ENCODE data around the gene PCED1A.

The PCED1A gene

GRCh38 chr20:2840138-2840966, at the start of gene PCED1A, which contains the start of gene VPS16:
Gene PCED1A (minus strand): TSS chr20:2840655. CDS start chr20:2839912, 743 bp downstream.
Gene VPS16 (plus strand): TSS chr20:2840745. CDS start chr20:2840775, 30 bp downstream.
- peak; percentile 62 for DNase-seq

- DNase-seq = no peak
Measured at GRCh38 chr20:2889797-2890196, 49.3 kb upstream of the PCED1A start.

DNA sequence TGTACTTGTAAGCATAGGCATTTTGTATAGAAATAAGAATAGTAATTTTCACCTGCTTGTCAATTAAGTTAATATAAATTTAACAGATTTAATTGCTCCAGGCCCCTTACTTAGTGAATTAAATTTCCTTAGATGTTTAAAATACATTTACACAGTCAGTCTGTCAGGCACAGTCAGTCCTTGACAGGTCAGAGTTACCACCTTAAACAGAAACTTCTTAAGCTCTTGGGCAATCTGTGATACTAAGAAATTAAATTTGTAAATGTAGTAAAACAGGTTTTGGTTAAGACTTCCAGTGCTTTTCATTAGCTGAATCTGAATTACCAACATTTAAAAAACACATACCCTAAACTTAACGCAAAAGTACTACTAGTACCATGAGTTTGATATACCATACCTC, 48.8 kb upstream of the PCED1A start:
- DNase-seq = no peak

DNA sequence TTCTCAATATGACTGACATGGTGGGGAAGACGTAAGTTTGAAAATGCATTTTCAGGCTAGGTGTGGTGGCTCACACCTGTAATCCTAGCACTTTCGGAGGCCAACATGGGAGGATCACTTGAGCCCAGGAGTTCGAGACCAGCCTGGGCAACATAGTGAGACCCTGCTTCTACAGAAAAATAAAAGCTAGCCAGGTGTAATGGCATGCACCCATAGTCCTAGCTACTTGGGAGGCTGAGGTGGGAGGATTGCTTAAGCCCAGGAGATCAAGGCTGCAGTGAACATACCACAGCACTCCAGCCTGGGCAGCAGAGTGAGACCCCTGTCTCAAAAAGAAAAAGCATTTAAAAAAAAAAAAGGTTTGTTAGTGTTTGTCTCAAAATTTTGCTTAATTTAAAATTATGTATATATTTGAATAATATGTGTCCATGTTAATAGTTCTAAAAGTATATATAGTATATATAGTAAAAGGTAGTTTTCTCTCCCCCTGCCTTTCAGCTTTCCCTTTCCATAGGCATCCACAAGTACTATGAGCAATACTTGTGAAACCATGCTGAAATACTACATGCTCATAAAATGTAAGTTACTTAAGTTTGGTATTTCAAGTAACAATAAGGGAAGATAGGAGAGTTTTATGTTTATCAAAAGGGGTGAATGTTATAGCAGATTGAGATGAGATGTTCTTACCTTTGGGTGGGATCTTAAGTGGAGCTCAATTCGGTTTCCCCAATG, 47.9 kb upstream of the PCED1A start:
- DNase-seq = no peak

DNA sequence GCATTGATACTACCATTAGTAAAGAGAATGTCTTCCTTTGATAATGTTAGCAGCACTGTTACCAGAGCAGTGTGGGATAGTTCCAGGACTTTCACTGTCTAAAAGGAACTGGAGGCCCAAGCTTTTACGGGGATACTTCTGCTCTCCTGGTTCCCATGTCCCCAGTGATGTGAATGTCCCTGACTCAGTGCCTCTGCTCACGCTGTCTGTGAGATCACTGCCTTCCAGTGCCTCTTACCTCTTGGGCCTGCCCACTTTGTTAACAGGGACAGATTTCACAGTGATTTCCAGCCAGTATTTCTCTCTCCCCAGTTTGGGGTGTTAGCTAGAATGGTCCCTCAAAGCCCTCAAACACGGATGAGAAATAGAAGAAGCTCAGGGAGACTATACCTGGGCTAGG, 47.3 kb upstream of the PCED1A start:
- DNase-seq = no peak

DNA sequence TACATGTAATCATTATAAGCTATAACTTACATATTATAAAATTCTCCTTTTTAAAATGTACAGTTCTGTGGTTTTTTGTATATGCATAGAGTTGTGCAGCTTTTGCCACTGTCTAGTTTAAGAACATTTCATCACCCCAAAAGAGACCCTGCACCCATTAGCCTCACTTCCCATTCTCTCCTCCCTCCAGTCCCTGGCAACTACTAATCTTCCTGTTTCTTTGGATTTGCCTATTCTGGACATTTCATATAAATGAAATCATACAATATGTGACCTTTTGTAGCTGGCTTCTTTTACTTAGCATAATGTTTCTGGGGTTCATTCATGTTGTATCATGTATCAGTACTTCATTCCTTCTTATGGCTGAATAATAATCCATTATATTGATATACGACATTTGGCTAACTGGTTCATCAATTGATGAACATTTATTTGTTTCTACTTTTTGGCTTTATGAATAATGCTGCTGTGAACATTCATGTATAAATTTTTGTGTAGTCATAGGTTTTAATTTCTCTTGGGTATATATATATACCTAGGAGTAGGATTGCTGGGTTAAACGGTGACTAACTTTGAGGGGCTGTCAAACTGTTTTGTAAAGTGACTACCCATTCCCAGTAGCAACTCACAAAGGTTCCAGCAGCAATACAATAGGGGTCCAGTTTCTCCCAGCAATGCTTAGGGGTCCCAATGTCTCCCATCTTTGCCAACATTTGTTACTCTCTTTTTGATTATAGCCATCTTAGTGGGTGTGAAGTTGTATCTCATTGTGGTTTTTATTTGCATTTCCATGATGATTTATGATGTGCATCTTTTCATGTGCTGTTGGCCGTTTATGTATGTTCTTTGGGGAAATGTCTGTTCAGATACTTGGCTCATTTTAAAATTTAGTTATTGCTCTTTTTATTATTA, 43.5 kb upstream of the PCED1A start:
- DNase-seq = no peak

DNA sequence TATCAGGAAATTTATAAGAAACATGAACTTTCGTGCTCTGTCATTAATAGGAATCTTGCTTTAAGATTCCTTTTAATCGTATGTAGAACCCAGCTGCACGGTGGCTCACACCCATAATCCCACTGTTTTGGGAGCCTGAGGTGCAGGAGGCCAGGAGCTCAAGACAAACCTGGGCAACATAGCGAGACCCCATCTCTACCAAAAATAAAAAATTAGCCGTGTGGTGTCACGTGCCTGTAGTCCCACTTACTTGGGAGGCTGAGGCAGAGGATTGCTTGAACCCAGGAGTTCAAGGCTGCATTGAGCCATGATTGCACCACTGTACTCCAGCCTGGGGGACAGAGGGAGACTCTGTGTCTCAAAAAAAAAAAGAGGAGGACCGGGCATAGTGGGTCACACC, 40.2 kb upstream of the PCED1A start:
- no peak for DNase-seq

GRCh38 chr20:2879146-2879545, 38.7 kb upstream of the PCED1A start:
- DNase-seq = no peak

- no peak for DNase-seq
Measured at GRCh38 chr20:2878515-2878914, 38.1 kb upstream of the PCED1A start.

GRCh38 chr20:2875690-2876203, 35.3 kb upstream of the PCED1A start:
- DNase-seq = no peak

DNA sequence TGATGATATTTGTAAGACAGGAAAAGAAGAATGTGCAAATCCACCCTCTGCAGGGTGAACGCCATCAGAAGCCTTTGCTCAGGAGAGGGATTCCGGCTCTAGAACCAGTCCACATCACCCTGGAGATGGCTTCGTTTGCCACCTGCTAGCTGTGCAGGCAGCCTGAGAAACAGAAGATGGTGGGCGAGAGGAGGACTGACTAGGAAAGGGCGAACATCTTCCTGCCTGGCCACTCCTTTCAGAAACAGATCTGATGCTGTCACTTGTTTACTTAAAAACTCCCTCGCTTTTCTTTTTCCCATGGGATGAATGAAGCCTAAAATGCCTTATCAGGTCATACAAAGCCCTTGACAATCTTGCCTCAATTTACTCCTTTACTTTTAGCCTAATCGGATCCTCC, 34.0 kb upstream of the PCED1A start:
- DNase-seq = no peak

DNA sequence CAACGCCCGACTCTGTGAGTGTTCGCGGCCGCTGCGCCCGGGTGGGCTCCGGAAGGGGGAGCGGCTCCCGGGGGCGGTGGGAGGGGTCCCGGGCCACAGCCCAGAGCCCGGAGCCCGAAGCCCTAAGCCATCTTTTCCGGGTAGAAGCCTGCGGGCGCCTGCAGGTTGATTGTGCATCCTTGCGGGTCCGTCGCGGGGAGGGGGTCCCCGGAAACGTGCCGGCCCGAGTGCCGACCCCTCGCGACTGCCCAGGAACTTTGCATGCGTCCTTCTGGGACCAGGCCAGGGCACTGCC, 33.2 kb upstream of the PCED1A start:
- no peak for DNase-seq

GRCh38 chr20:2873010-2873746, 32.7 kb upstream of the PCED1A start, which contains the start of gene PTPRA:
Gene PTPRA (plus strand): TSS chr20:2873481. CDS start chr20:2964278, 90,797 bp downstream.
- peak; percentile 77 for DNase-seq

GRCh38 chr20:2872459-2873009, 32.1 kb upstream of the PCED1A start:
- no peak for DNase-seq

- DNase-seq = no peak
Measured at GRCh38 chr20:2871661-2872458, 31.4 kb upstream of the PCED1A start.

DNA sequence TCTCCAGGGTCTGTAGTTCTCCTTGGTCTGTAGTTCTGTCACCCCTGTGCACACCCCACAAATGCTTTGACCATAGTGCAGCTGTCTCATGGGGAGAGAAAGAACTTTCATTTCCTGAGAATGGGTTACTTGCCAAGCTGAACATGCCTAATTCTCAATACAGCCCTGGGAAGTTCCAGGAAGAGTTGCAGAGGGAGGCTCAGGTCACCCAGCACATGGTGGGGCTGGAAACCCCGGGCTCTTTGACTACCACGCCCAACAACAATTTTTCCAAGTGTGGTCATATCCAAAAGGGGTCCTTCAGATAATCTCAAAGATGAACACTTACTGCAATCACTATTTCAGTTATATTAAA, 30.6 kb upstream of the PCED1A start:
- no peak for DNase-seq

GRCh38 chr20:2869381-2869780, 28.9 kb upstream of the PCED1A start:
- DNase-seq = no peak

GRCh38 chr20:2867081-2867864, 26.8 kb upstream of the PCED1A start:
- DNase-seq = no peak

DNA sequence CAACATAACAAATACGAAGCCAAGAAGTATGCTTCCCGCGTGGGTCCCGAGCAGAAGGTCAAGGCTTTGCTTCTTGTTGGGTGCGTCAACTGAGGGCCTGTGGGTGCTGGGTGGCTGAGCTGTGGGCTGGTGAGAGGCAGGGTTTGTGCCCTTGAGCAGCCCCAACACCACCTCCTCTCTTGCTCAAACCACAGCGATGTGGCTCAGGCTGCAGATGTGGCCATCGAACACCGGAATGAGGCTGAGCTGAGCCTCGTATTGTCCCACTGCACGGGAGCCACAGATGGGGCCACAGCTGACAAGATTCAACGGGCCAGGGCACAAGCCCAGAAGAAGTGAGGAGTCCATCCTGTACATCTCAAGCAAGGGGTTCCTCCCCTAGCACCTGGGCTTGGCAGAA, 25.8 kb upstream of the PCED1A start:
- no peak for DNase-seq

- no peak for DNase-seq
Measured at GRCh38 chr20:2865630-2866029, 25.2 kb upstream of the PCED1A start.

All from kidney glomerular epithelial cell (primary cell).